Transverse colon (tissue), 4 donors: ENCODE data around the gene RAB3C. TPM values are rescaled to one million over a fixed set of nuclear protein-coding genes. Genes with fewer than 3 reads are reported as not detected.

Source experiments
- DNase-seq: peaks from one replicate; pipeline ENCODE4 v3.0.0-alpha.2; 2019
- H3K27ac ChIP-seq, 4 donors: fragments of 200-600 bp; sonication (generic); 2 replicates each; pipeline ENCODE4 v1.5.1; 2016 to 2018; ENCODE audit warnings: inconsistent platforms in 4 of 4
- H3K27me3 ChIP-seq: fragments of 200-600 bp; sonication (generic); 2 replicates; pipeline ENCODE4 v1.5.1; 2017; ENCODE audit warnings: inconsistent platforms
- H3K36me3 ChIP-seq, 4 donors: fragments of 200-600 bp; sonication (generic); 2 replicates each; pipeline ENCODE4 v1.5.1; 2017 to 2019; ENCODE audit warnings: inconsistent platforms in 4 of 4
- H3K4me1 ChIP-seq, 4 donors: fragments of 200-600 bp; sonication (generic); 2 replicates each; pipeline ENCODE4 v1.5.1; 2017 to 2020; ENCODE audit warnings: inconsistent platforms in 4 of 4
- H3K4me3 ChIP-seq, 4 donors: fragments of 200-600 bp; sonication (generic); 1 replicate in 1 of 4; 2 replicates in 3 of 4; pipeline versions ENCODE4 v1.5.1 to v1.6.1; 2017 to 2019; ENCODE audit warnings: inconsistent platforms in 4 of 4
- H3K9me3 ChIP-seq, 2 donors: fragments of 200-600 bp; sonication (generic); 2 replicates each; pipeline ENCODE4 v1.5.1; 2017 to 2019; ENCODE audit warnings: inconsistent platforms in 2 of 2
- EP300 ChIP-seq: sonication (generic); formaldehyde crosslinking; IDR thresholded peaks from one replicate; pipeline ENCODE4 v1.6.1; 2017; ENCODE audit warnings: antibody characterized with exemption, low read depth
- POLR2A ChIP-seq: fragments of 450-650 bp; IDR thresholded peaks from one replicate; pipeline ENCODE4 v1.6.1; 2016; ENCODE audit warnings: antibody characterized with exemption, mild to moderate bottlenecking, moderate library complexity
- POLR2AphosphoS5 ChIP-seq, 3 donors: sonication (generic); formaldehyde crosslinking; IDR thresholded peaks; one replicate each; pipeline ENCODE4 v1.6.1; 2016; ENCODE audit warnings: antibody characterized with exemption in 3 of 3
- WGBS, 2 donors: methylation state at CpG; one replicate each; pipeline ENCODE4 v1.1.5; 2018; ENCODE audit warnings: low coverage in 1 of 2; 5-methylcytosine and 5-hydroxymethylcytosine counted together
- in situ Hi-C, 4 donors: fragments of 200-750 bp; cut with MboI; loops; one replicate each; pipeline versions ENCODE4 v1.15.0 to v1.15.1; 2017; ENCODE audit warnings: low sequenced_read_pairs in 3 of 4, low pct_ligation_motif_present in 1 of 4, low pct_unique_long_range_greater_than_20kb in 1 of 4
- intact Hi-C: fragments of 100-400 bp; cut with DNase I; formaldehyde crosslinking; loops from one replicate; pipeline ENCODE4 v1.15.1; 2023; ENCODE audit warnings: low total_unique reads
- total RNA-seq, 4 donors: library from RNA; depleted of rRNA; stranded (reverse); fragments of >200 nt; gene quantifications; one replicate each; pipeline ENCODE4 v1.1.0, GENCODE V29; 2016
- TF ChIP-seq, protein P1 (sequence below), 5 experiments: fragments of 200-600 bp in 3 of 5; fragments of 450-650 bp in 2 of 5; sonication (generic) in 3 of 5; IDR thresholded peaks; 1 replicate in 2 of 5; 2 replicates in 3 of 5; pipeline ENCODE4 v1.5.1; 2016 to 2017; ENCODE audit warnings: antibody characterized with exemption in 5 of 5, inconsistent platforms in 3 of 5, mild to moderate bottlenecking in 2 of 5, moderate library complexity in 1 of 5

Gene RAB3C
- total RNA-seq, 4 donors from 2014 or later: 0.20 to 0.75 (median 0.51) TPM

DNA sequence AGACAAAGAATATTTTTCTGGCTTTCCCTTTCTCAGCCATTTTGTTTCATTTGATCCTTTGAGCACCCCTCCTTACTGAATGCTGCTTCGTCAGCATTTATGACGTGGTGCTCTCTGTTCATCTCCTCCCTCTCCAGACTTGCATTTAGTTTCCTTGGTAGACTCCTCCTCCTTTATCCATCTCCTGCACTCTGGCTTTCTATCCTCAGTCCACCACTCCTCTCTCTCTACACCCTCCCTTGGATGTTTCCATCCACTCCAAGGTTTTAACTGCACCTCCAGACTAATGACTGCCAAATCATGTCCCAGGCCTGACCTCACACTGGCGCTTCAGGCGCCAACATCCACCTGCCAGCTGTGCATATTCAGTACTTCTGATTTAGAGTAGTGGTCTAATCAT, 245.4 kb downstream of the RAB3C start:
- Histone ChIP-seq H3K9me3 (no peaks in the 10 kb centered on the region), H3K36me3 (no peaks in the 10 kb centered on the region), H3K4me1 (no peaks in the 10 kb centered on the region), H3K27me3 (no peaks in the 10 kb centered on the region), H3K27ac (no peak overlapping the region), H3K4me3 (no peak overlapping the region)
- no peak for DNase-seq
- WGBS, 2 donors: 86% methylated on average over 4 of the region's 4 CpGs; no CpG with 5 or more reads in 1 of the 2 donors
- in situ Hi-C loops: loop anchor here (25.0 kb wide), 2 partner anchors 316 to 341 kb away; partner anchors contain the start of gene GAPT (in 3 of the 4)
- TF ChIP-seq POLR2AphosphoS5 (IDR thresholded peaks at IDR 0.05) (no peak), POLR2A (no peak), EP300 (no peak)
- TF ChIP-seq, protein P1, sequence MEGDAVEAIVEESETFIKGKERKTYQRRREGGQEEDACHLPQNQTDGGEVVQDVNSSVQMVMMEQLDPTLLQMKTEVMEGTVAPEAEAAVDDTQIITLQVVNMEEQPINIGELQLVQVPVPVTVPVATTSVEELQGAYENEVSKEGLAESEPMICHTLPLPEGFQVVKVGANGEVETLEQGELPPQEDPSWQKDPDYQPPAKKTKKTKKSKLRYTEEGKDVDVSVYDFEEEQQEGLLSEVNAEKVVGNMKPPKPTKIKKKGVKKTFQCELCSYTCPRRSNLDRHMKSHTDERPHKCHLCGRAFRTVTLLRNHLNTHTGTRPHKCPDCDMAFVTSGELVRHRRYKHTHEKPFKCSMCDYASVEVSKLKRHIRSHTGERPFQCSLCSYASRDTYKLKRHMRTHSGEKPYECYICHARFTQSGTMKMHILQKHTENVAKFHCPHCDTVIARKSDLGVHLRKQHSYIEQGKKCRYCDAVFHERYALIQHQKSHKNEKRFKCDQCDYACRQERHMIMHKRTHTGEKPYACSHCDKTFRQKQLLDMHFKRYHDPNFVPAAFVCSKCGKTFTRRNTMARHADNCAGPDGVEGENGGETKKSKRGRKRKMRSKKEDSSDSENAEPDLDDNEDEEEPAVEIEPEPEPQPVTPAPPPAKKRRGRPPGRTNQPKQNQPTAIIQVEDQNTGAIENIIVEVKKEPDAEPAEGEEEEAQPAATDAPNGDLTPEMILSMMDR (IDR thresholded peaks at IDR 0.05): no peak
- intact Hi-C loops: no loop called here

DNA sequence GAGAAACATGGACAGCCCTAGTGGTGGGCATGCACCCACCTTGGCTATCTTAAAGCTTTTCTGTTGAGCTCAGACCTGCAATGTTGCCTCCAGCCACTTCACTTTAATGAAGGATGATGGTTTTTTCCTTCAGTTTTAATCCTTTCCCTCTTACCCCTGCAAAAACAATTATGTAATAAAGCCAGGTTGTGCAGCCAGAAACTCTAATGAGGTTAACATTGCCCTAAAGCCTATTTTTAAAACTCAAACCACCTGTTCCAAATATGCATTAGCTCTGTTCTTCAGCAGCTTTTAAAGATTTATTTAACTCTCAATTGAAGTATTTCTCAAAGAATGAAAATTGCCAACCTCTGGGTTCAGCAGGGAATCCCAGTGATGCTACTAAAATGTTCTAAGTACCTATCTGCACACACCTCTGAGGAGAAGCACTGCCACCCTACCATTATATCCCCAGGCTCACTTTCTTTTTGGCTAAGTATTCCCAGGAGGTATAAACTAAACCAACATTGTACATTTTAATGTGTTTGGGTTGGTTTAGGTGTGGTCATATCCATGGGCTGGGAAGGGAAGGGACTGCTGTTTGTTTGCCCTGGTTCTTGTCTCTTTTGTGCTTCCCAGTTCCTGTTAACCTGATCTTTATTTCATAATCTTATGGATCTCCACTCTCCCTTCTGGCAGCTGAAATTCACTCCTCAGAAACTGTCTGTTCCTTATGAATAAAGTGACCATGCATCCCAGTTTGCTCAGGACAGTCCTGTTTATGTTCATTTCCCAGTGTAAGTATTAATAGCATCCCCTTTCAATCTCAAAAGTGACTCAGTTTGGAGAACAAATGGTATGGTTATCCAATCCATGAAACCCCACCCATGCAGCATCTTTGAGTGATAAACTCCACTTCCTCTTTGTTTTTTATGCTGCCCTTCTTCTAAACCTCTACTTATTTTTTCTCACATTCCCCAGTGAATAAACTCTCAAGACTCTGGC, 251.7 kb downstream of the RAB3C start:
- in situ Hi-C loops: loop anchor here (25.0 kb wide), 2 partner anchors 322 to 347 kb away; partner anchors contain the start of gene GAPT (in 3 of the 4)
- no peak for DNase-seq
- H3K27me3 ChIP-seq: no peaks in the 10 kb centered on the region
- TF ChIP-seq, protein P1 (IDR thresholded peaks at IDR 0.05): no peak
- TF ChIP-seq POLR2A: no peak
- no peak for TF ChIP-seq POLR2AphosphoS5 (IDR thresholded peaks at IDR 0.05)
- TF ChIP-seq EP300: no peak
- H3K27ac ChIP-seq: no peak overlapping the region
- peaks cover 0 to 3% of the 10 kb centered on the region in 2 donors for H3K9me3 ChIP-seq
- no peak overlapping the region for H3K4me3 ChIP-seq
- intact Hi-C loops: no loop called here
- no peaks in the 10 kb centered on the region for H3K36me3 ChIP-seq
- no peaks in the 10 kb centered on the region for H3K4me1 ChIP-seq

DNA sequence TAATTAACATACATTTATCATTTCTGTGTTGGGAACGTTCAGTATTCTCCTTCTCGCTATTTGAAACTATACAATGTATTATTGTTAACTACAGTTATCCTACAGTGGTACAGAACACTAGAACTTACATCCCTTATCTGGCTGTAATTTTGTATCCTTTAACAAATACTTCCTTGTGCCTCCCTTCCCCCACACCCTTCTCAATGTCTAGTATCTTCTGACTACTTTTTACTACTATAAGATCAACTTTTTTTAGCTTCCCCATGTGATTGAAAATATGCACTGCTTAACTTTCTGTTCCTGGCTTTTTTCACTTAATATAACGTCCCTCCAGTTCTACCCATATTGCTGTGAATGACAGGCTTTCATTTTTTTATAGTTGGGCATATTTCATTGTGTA, 253.5 kb downstream of the RAB3C start:
- 68 to 74% methylated on average over 3 of the region's 3 CpGs for WGBS, 2 donors
- in situ Hi-C loops: loop anchor here (25.0 kb wide), 2 partner anchors 324 to 349 kb away; partner anchors contain the start of gene GAPT (in 3 of the 4)
- H3K4me3 ChIP-seq: no peak overlapping the region

DNA sequence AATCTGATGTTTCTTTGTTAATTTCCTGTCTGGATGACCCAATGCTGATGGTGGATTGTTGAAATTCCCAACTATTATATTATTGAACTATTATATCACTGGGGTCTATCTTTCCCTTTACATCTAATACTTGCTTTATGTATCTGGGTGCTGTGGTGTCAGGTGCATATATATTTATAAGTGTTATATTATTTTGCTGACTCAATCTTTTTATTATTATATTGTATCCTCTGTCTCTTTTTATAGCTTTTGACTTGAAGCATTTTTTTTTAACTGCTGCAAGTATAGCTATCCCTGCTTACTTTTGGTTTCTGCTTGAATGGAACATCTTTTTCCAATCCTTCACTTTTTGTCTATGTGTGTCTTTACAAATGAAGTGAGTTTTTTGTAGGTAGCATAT, 255.9 kb downstream of the RAB3C start:
- no peak for DNase-seq
- Histone ChIP-seq H3K9me3 (peaks cover 0 to 3% of the 10 kb centered on the region in 2 donors), H3K27ac (no peak overlapping the region), H3K36me3 (no peaks in the 10 kb centered on the region), H3K4me3 (no peak overlapping the region), H3K4me1 (no peaks in the 10 kb centered on the region), H3K27me3 (no peaks in the 10 kb centered on the region)
- TF ChIP-seq EP300: no peak
- no peak for TF ChIP-seq POLR2AphosphoS5 (IDR thresholded peaks at IDR 0.05)
- no peak for TF ChIP-seq POLR2A
- TF ChIP-seq, protein P1 (IDR thresholded peaks at IDR 0.05): no peak
- intact Hi-C loops (no loop called here), in situ Hi-C loops (loop anchor here (25.0 kb wide), 2 partner anchors 326 to 351 kb away; partner anchors contain the start of gene GAPT (in 3 of the 4))

More for the DNA sequence above, 253.5 kb downstream of the RAB3C start:
- H3K4me1 ChIP-seq: no peaks in the 10 kb centered on the region
- H3K9me3 ChIP-seq: peaks cover 0 to 3% of the 10 kb centered on the region in 2 donors
- no peak for TF ChIP-seq EP300
- TF ChIP-seq POLR2AphosphoS5 (IDR thresholded peaks at IDR 0.05): no peak
- no peak for TF ChIP-seq POLR2A
- TF ChIP-seq, protein P1 (IDR thresholded peaks at IDR 0.05): no peak
- DNase-seq: no peak
- intact Hi-C loops: no loop called here
- no peaks in the 10 kb centered on the region for H3K36me3 ChIP-seq
- no peak overlapping the region for H3K27ac ChIP-seq
- no peaks in the 10 kb centered on the region for H3K27me3 ChIP-seq
